K562 (cell line): ENCODE measurements around the gene MCCD1. TPM values are rescaled to one million over a fixed set of nuclear protein-coding genes. Genes with fewer than 3 reads are reported as not detected.
"Not testable (repeated sequence)": the region's sequence is repeated elsewhere in the genome, so short reads cannot be mapped to it uniquely, and the experiment has no call there.

ENCODE experiments used
- ATAC-seq: fragments of 200-7000 bp; cut with Tn5 transposase; 3 replicates; pipeline ENCODE4 v1.9.1; 2020; ENCODE audit warnings: moderate library complexity
- BruUV-seq: library from RNA; stranded (reverse); fragments of 400-500 nt; replicated peaks from 2 replicates; lab custom pipeline; 2021; lab: Mats Ljungman, UMichigan
- CTCF ChIA-PET: fragments of 300-600 bp; formaldehyde crosslinking; extraction: SDS; loops from one replicate; lab custom pipeline; 2021; ENCODE audit warnings: low intra/inter-chr PET ratio; lab: Yijun Ruan, JAX
- POLR2A ChIA-PET: fragments of 300-600, 350-650 bp; sonication (Branson Sonifier 250); formaldehyde crosslinking; extraction: SDS; loops from one replicate; lab custom pipeline; 2021; ENCODE audit warnings: antibody characterized with exemption, inconsistent platforms; lab: Yijun Ruan, JAX
- DNase-seq, 4 experiments: peaks; one replicate each; pipeline versions ENCODE4 v3.0.0 to v3.0.0-alpha.2; 2011 to 2018; ENCODE audit warnings: low spot score in 3 of 4, mixed read lengths in 3 of 4; ENCODE audit errors: extremely low read depth in 1 of 4
- FAIRE-seq: peaks from 2 replicates; lab custom pipeline; 2011; peaks lifted over from hg19 to GRCh38; lab: Jason Lieb, UNC
- H2AFZ ChIP-seq: 2 replicates; pipeline ENCODE4 v1.6.0; 2011; ENCODE audit warnings: low read depth, low read length, control low read depth, inconsistent platforms
- H3K27ac ChIP-seq: fragments of 200-600 bp; 3 replicates; pipeline ENCODE4 v1.8.0; 2011; ENCODE audit warnings: low read depth, mild to moderate bottlenecking, control low read depth, inconsistent platforms, low read length, moderate library complexity, mixed read lengths; ENCODE audit errors: extremely low read depth
- H3K27me3 ChIP-seq, 2 experiments: fragments of 300-600 bp in 1 of 2; 2 replicates in 1 of 2; 3 replicates in 1 of 2; pipeline versions ENCODE4 v1.6.0 to v1.8.0; 2011; ENCODE audit warnings: inconsistent platforms in 2 of 2, low read length in 2 of 2, mild to moderate bottlenecking in 1 of 2, mixed read lengths in 1 of 2, moderate library complexity in 1 of 2; ENCODE audit not compliant: control insufficient read depth in 2 of 2, insufficient read depth in 2 of 2
- H3K36me3 ChIP-seq: fragments of 300-600 bp; 3 replicates; pipeline ENCODE4 v1.8.0; 2011; ENCODE audit warnings: mild to moderate bottlenecking, low read length, inconsistent platforms; ENCODE audit not compliant: control insufficient read depth, insufficient read depth
- H3K4me1 ChIP-seq, 2 experiments: fragments of 200-600 bp in 1 of 2; replicated peaks in 1 of 2; 2 replicates in 1 of 2; 3 replicates in 1 of 2; pipeline versions ENCODE4 v1.5.1 to v1.8.0; 2011; ENCODE audit warnings: inconsistent platforms in 2 of 2, low read length in 2 of 2, mild to moderate bottlenecking in 1 of 2, mixed read lengths in 1 of 2, moderate library complexity in 1 of 2; ENCODE audit not compliant: control insufficient read depth in 2 of 2, insufficient read depth in 2 of 2
- H3K4me2 ChIP-seq: 2 replicates; pipeline ENCODE4 v1.6.1; 2011; ENCODE audit warnings: low read length, control low read depth, inconsistent platforms, mixed read lengths; ENCODE audit not compliant: insufficient read depth
- H3K4me3 ChIP-seq: fragments of 200-600 bp; sonication (generic), shearing (Covaris generic); 2 replicates; pipeline ENCODE4 v1.5.1; 2016; ENCODE audit warnings: control low read depth, inconsistent platforms
- H3K79me2 ChIP-seq: fragments of 200-600 bp; 3 replicates; pipeline ENCODE4 v1.8.0; 2011; ENCODE audit warnings: low read length, inconsistent platforms; ENCODE audit not compliant: control insufficient read depth, insufficient read depth
- H3K9ac ChIP-seq, 2 experiments: 2 replicates each; pipeline versions ENCODE4 v1.6.0 to v1.6.1; 2011; ENCODE audit warnings: low read depth in 2 of 2, low read length in 2 of 2, control low read depth in 1 of 2, inconsistent platforms in 1 of 2, mild to moderate bottlenecking in 1 of 2, mixed read lengths in 1 of 2; ENCODE audit not compliant: insufficient read depth in 1 of 2
- H3K9me1 ChIP-seq: one replicate; pipeline ENCODE4 v1.6.0; 2011; ENCODE audit warnings: inconsistent platforms, mild to moderate bottlenecking, low read length, moderate library complexity; ENCODE audit not compliant: control insufficient read depth, insufficient read depth
- H3K9me3 ChIP-seq: replicated peaks from 2 replicates; pipeline ENCODE4 v1.5.1; 2011; ENCODE audit warnings: low read depth, low read length, inconsistent platforms; ENCODE audit not compliant: control insufficient read depth, insufficient read depth
- H4K20me1 ChIP-seq: replicated peaks from 2 replicates; pipeline ENCODE4 v1.6.1; 2011; ENCODE audit warnings: low read length, inconsistent platforms, mixed read lengths; ENCODE audit not compliant: control insufficient read depth, insufficient read depth
- SIN3A ChIP-seq, 2 experiments: fragments of 150-350 bp in 1 of 2; IDR thresholded peaks; 2 replicates each; pipeline ENCODE4 v1.6.1; 2011 to 2016; ENCODE audit warnings: borderline replicate concordance in 2 of 2, low read depth in 2 of 2, low read length in 2 of 2, mild to moderate bottlenecking in 2 of 2, moderate library complexity in 2 of 2; ENCODE audit not compliant: control insufficient read depth in 1 of 2
- WGBS: fragments of 100-300 bp; shearing (Covaris generic); methylation state at CpG from one replicate; pipeline ENCODE4 v1.1.6; 2016; ENCODE audit warnings: low coverage, mixed read lengths; ENCODE audit not compliant: insufficient coverage; ENCODE audit errors: missing lambda C conversion rate; 5-methylcytosine and 5-hydroxymethylcytosine counted together
- in situ Hi-C: fragments of 300-500 bp; cut with MboI; formaldehyde crosslinking; loops from 4 replicates; pipeline ENCODE4 v1.15.0; 2018; ENCODE audit warnings: inconsistent platforms, mixed read lengths
- intact Hi-C: fragments of 100-400 bp; cut with micrococcal nuclease; formaldehyde crosslinking; loops from 2 replicates; pipeline ENCODE4 v1.14.2; 2022
- polyA plus RNA-seq, 8 experiments: library from polyadenylated mRNA; depleted of rRNA in 4 of 8; stranded (reverse) in 5 of 8; unstranded in 3 of 8; fragments of >200 nt; fragmentation: Nextera tagmentation in 2 of 8; fragmentation: Illumina TruSeq in 1 of 8; extraction: Ambion mirVana in 2 of 8; extraction: Trizol in 1 of 8; gene quantifications; 2 replicates each; pipeline versions ENCODE4 v1.2.1 to v1.2.3, GENCODE V29; 2011 to 2014; ENCODE audit warnings: inconsistent platforms in 1 of 8, missing spikeins in 1 of 8
- total RNA-seq, 7 experiments: library from RNA; depleted of rRNA in 6 of 7; stranded (reverse); fragments of >200 nt in 6 of 7; fragmentation: Illumina TruSeq in 2 of 7; extraction: Trizol in 2 of 7; gene quantifications; 2 replicates each; pipeline versions ENCODE4 v1.2.1 to v1.2.3, GENCODE V29; 2011 to 2021; ENCODE audit warnings: low replicate concordance in 1 of 7

The MCCD1 gene
- total and polyA plus RNA-seq, 9 of the 15 experiments (the other 6 are each of a cell fraction or from before 2014, with no cell fraction given), result not detected

- H3K27ac ChIP-seq, H3K9ac ChIP-seq, FAIRE-seq, H3K36me3 ChIP-seq, DNase-seq, ATAC-seq, H3K9me1 ChIP-seq, H3K27me3 ChIP-seq, intact Hi-C loops, BruUV-seq, H4K20me1 ChIP-seq, H3K9me3 ChIP-seq: not testable (repeated sequence)
- Histone ChIP-seq H3K4me2 (peak overlapping the region; percentile 87), H3K79me2 (peaks cover 33% of the 10 kb centered on the region; the same call in 2 of the 3 replicates), H3K4me3 (peak overlapping the region; percentile 88; the same call in 1 of the 2 replicates), H3K4me1 (peaks cover 33 to 44% of the 10 kb centered on the region in 2 experiments), H2AFZ (peak overlapping the region; percentile 89; the same call in 1 of the 2 replicates)
- ChIA-PET CTCF (interaction anchor here (0.6 kb wide), 1 partner anchor 100 kb away, joined by 7 read pairs; no protein-coding TSS in a partner anchor), POLR2A (interaction anchor here (0.6 to 2.0 kb wide), 12 partner anchors 11 to 102 kb away, joined by 3 to 9 read pairs (median 4); no protein-coding TSS in a partner anchor)
- 0 out of 4 replicates have a peak, but pooled peaks of 1 of the 2 experiments have one; percentile 16 for TF ChIP-seq SIN3A (IDR thresholded peaks at IDR 0.05; ENCODE audit: borderline replicate concordance in 2 of 2, control insufficient read depth in 1 of 2, low read depth in 2 of 2, low read length in 2 of 2)
- in situ Hi-C loops, result loop anchor here (5.0 kb wide), 1 partner anchor 35 kb away; no protein-coding TSS in a partner anchor
- WGBS, result 20% methylated on average over 3 of the region's 4 CpGs
These were observed 31.9 kb upstream of the MCCD1 start for GRCh38 chr6:31496826-31497225.
